GM13977 (cell line): ENCODE measurements around the gene ARGFX.

Experiments
- DNase-seq: peaks from one replicate; pipeline ENCODE4 v3.0.0; 2012; ENCODE audit warnings: low spot score
- in situ Hi-C: fragments of 300-500 bp; cut with MboI; formaldehyde crosslinking; loops from one replicate; pipeline ENCODE4 v1.12.0; 2022; ENCODE audit warnings: low sequenced_read_pairs, low pct_unique_long_range_greater_than_20kb, mixed read lengths, inconsistent platforms; ENCODE audit not compliant: unreplicated experiment
- TF ChIP-seq, protein P1 (sequence below): IDR thresholded peaks from 2 replicates; pipeline ENCODE4 v1.5.1; 2012; ENCODE audit warnings: mild to moderate bottlenecking, control low read depth; ENCODE audit not compliant: insufficient read depth; ENCODE audit errors: extremely low read depth, missing control alignments

Gene ARGFX

DNA sequence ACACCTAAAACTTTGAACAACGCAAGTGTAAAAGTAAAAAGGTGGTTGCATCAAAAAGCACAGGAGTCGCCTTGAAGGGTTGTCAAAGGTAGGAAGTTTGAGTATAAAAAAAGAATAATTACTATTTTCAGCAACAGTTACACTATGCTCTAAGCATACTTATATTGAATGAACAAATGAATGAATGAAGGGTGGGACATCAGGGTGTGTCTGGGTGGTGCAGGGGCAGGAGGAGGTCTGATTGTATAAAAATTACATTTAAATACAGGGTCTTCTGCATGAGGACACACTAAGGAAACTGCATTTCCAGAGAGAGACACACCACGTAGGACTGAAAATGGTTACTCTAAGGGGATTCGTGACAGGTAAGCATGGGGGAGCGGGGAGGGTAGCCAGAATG lies at the start of gene ARGFX:
Gene ARGFX, plus strand, starts transcription at position 301 of the 400 bp plus-strand sequence. CDS start 2,765 bp downstream, outside the sequence.
- DNase-seq: no peak
- TF ChIP-seq, protein P1, sequence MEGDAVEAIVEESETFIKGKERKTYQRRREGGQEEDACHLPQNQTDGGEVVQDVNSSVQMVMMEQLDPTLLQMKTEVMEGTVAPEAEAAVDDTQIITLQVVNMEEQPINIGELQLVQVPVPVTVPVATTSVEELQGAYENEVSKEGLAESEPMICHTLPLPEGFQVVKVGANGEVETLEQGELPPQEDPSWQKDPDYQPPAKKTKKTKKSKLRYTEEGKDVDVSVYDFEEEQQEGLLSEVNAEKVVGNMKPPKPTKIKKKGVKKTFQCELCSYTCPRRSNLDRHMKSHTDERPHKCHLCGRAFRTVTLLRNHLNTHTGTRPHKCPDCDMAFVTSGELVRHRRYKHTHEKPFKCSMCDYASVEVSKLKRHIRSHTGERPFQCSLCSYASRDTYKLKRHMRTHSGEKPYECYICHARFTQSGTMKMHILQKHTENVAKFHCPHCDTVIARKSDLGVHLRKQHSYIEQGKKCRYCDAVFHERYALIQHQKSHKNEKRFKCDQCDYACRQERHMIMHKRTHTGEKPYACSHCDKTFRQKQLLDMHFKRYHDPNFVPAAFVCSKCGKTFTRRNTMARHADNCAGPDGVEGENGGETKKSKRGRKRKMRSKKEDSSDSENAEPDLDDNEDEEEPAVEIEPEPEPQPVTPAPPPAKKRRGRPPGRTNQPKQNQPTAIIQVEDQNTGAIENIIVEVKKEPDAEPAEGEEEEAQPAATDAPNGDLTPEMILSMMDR: no peak
- in situ Hi-C loops: no loop called here

GRCh38 chr3:121517953-121518655 lies 49.6 kb upstream of the ARGFX start:
- in situ Hi-C loops: no loop called here
- DNase-seq: no peak

GRCh38 chr3:121520510-121520909 lies 47.2 kb upstream of the ARGFX start:
- in situ Hi-C loops: no loop called here
- no peak for DNase-seq
- TF ChIP-seq, protein P1: no peak

More at GRCh38 chr3:121517953-121518655, 49.6 kb upstream of the ARGFX start:
- TF ChIP-seq, protein P1: no peak

DNA sequence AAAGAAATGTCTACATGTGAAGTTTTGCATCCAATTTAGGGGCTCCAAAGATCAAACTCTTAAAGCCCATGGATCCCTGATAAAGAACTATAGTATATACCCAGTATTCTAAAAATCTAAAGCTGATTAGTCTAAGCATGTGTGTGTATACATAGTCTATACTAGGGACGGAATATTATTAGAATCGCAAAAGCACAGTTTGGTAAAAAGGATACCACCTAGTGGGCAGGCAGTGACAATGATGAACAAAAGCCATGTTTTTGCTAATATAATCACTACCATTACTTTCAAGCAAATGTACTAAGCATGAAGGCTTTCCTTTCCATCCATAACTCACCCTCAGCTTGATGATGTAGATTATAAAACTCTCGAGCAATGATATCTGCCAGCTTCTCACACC lies 38.4 kb upstream of the ARGFX start:
- no peak for DNase-seq
- TF ChIP-seq, protein P1: peak; percentile 47
- in situ Hi-C loops: no loop called here

- in situ Hi-C loops: no loop called here
- no peak for DNase-seq
- TF ChIP-seq, protein P1: no peak
These were observed 36.5 kb upstream of the ARGFX start for GRCh38 chr3:121531269-121531668.

DNA sequence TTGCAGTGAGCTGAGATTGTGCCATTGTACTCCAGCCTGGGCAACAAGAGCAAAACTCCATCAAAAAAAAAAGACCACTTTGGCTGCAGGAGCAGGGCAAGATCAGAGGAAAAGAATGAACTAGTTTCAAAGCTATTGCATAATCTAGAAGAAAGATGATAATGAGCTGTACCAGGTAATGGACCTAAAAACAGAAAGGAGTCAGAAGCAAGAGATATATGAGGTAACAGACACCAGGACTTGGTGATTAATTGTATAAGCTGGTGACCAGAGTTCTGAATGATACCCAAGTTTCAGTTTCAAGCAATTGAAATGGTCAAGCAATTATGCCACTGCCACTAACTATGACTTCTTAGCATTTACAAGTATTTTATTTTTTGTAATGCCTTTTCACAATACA lies 24.8 kb upstream of the ARGFX start:
- TF ChIP-seq, protein P1: no peak
- no peak for DNase-seq
- in situ Hi-C loops: loop anchor here (10.0 kb wide), 1 partner anchor 552 kb away; no protein-coding TSS in a partner anchor
